GM10248 (cell line): ENCODE measurements around the gene CREBBP.

ENCODE experiments used
- CTCF ChIA-PET: fragments of 300-600 bp; sonication (Branson Sonifier 250); formaldehyde crosslinking; extraction: SDS; loops from one replicate; lab custom pipeline; 2021; ENCODE audit warnings: antibody characterized with exemption; lab: Yijun Ruan, JAX
- POLR2A ChIA-PET: fragments of 350-650 bp; sonication (Branson Sonifier 250); formaldehyde crosslinking; extraction: SDS; loops from one replicate; lab custom pipeline; 2020; ENCODE audit warnings: antibody characterized with exemption; lab: Yijun Ruan, JAX
- DNase-seq: peaks from one replicate; pipeline ENCODE4 v3.0.0; 2012; ENCODE audit errors: extremely low spot score
- CTCF ChIP-seq: IDR thresholded peaks from 2 replicates; pipeline ENCODE4 v1.5.1; 2012; ENCODE audit warnings: mild to moderate bottlenecking, low read depth; ENCODE audit errors: extremely low read depth, missing control alignments, control extremely low read depth

Gene CREBBP

GRCh38 chr16:3881499-3881990 lies 1.0 kb upstream of the CREBBP start:
- CTCF ChIA-PET: interaction anchor here (0.7 kb wide), 1 partner anchor 20 kb away, joined by 3 read pairs; no protein-coding TSS in a partner anchor
- no peak for TF ChIP-seq CTCF
- POLR2A ChIA-PET: no interaction called here
- DNase-seq: no peak

GRCh38 chr16:3879887-3880564 lies 487 bp downstream of the CREBBP start:
- CTCF ChIA-PET: interaction anchor here (0.7 to 1.9 kb wide), 4 partner anchors 11 to 189 kb away, joined by 3 to 5 read pairs (median 3); no protein-coding TSS in a partner anchor
- DNase-seq: peak; percentile 81
- POLR2A ChIA-PET: interaction anchor here (1.0 kb wide), 1 partner anchor 373 kb away, joined by 3 read pairs; no protein-coding TSS in a partner anchor
- peak; percentile 50 for TF ChIP-seq CTCF

GRCh38 chr16:3879258-3879886 lies 1.1 kb downstream of the CREBBP start:
- ChIA-PET CTCF (interaction anchor here (0.7 to 1.9 kb wide), 7 partner anchors 11 to 375 kb away, joined by 3 to 5 read pairs (median 3); no protein-coding TSS in a partner anchor), POLR2A (no interaction called here)
- no peak for TF ChIP-seq CTCF
- no peak for DNase-seq

GRCh38 chr16:3878610-3879009 lies 1.9 kb downstream of the CREBBP start:
- ChIA-PET POLR2A (no interaction called here), CTCF (interaction anchor here (0.6 to 1.9 kb wide), 7 partner anchors 11 to 375 kb away, joined by 3 to 5 read pairs (median 3); no protein-coding TSS in a partner anchor)
- no peak for DNase-seq
- no peak for TF ChIP-seq CTCF

GRCh38 chr16:3876695-3877094 lies 3.8 kb downstream of the CREBBP start:
- CTCF ChIA-PET: interaction anchor here (1.3 kb wide), 1 partner anchor 9 kb away, joined by 5 read pairs; no protein-coding TSS in a partner anchor
- POLR2A ChIA-PET: interaction anchor here (0.5 kb wide), 1 partner anchor 154 kb away, joined by 9 read pairs; no protein-coding TSS in a partner anchor
- no peak for DNase-seq
- no peak for TF ChIP-seq CTCF

- no peak for TF ChIP-seq CTCF
- ChIA-PET POLR2A (interaction anchor here (1.0 kb wide), 1 partner anchor 20 kb away, joined by 3 read pairs; no protein-coding TSS in a partner anchor), CTCF (interaction anchor here (1.3 to 2.0 kb wide), 2 partner anchors 8 to 11 kb away, joined by 5 to 6 read pairs; no protein-coding TSS in a partner anchor)
- no peak for DNase-seq
Measured at GRCh38 chr16:3876160-3876559, 4.4 kb downstream of the CREBBP start.
